Ovary (tissue), 9 donors: ENCODE measurements around the gene ERMAP. TPM values are rescaled to one million over a fixed set of nuclear protein-coding genes. Genes with fewer than 3 reads are reported as not detected.
"Not testable (repeated sequence)": the region's sequence is repeated elsewhere in the genome, so short reads cannot be mapped to it uniquely, and the experiment has no call there.

Experiments used
- DNase-seq, 5 donors: peaks; one replicate each; pipeline ENCODE4 v3.0.0-alpha.2; 2019 to 2020
- H3K27ac ChIP-seq, 2 donors: fragments of 200-600 bp; one replicate each; pipeline versions ENCODE4 v1.5.1 to v1.8.0; 2019 to 2022
- H3K27me3 ChIP-seq: fragments of 200-600 bp; one replicate; pipeline ENCODE4 v1.8.0; 2022
- H3K36me3 ChIP-seq: fragments of 200-600 bp; sonication (generic); one replicate; pipeline ENCODE4 v1.5.1; 2019
- H3K4me1 ChIP-seq: one replicate; pipeline ENCODE4 v1.8.1; 2013; ENCODE audit warnings: mild to moderate bottlenecking, moderate library complexity; ENCODE audit not compliant: insufficient read depth
- H3K4me3 ChIP-seq: fragments of 200-600 bp; sonication (generic); one replicate; pipeline ENCODE4 v1.5.1; 2017
- H3K9me3 ChIP-seq, 2 donors: fragments of 200-600 bp in 1 of 2; sonication (generic) in 1 of 2; one replicate each; pipeline versions ENCODE4 v1.5.1 to v1.8.1; 2013 to 2019; ENCODE audit warnings: mild to moderate bottlenecking in 1 of 2, moderate library complexity in 1 of 2
- CTCF ChIP-seq, 3 donors: fragments of 450-650 bp in 2 of 3; fragments of 200-600 bp in 1 of 3; IDR thresholded peaks; one replicate each; pipeline versions ENCODE4 v1.5.1 to v1.8.0; 2016 to 2022; ENCODE audit warnings: antibody characterized with exemption in 3 of 3, mild to moderate bottlenecking in 1 of 3
- EP300 ChIP-seq: sonication (generic); formaldehyde crosslinking; IDR thresholded peaks from one replicate; pipeline ENCODE4 v1.6.1; 2017; ENCODE audit warnings: antibody characterized with exemption
- POLR2A ChIP-seq: fragments of 450-650 bp; IDR thresholded peaks from one replicate; pipeline ENCODE4 v1.6.1; 2017; ENCODE audit warnings: antibody characterized with exemption, mild to moderate bottlenecking, moderate library complexity
- WGBS, 3 donors: extraction: QIAGEN DNeasy Blood & Tissue Kit in 1 of 3; methylation state at CpG; one replicate each; pipeline versions ENCODE4 v1.1.5 to v1.1.7; 2013 to 2017; 5-methylcytosine and 5-hydroxymethylcytosine counted together
- intact Hi-C, 4 donors: fragments of 100-400 bp; cut with DNase I; formaldehyde crosslinking; loops; one replicate each; pipeline versions ENCODE4 v1.11.0 to v1.15.1; 2022 to 2023
- polyA plus RNA-seq, 2 donors: library from polyadenylated mRNA; stranded (reverse); fragments of 200-250 nt in 1 of 2; fragments of 350-450 nt in 1 of 2; fragmentation: Illumina TruSeq in 1 of 2; extraction: RNeasy Lipid Tissue Mini Kit (QIAGEN cat#74804) in 1 of 2; gene quantifications; one replicate each; pipeline ENCODE4 v1.2.3, GENCODE V29; 2013 to 2014
- total RNA-seq, 7 donors: library from RNA; depleted of rRNA in 2 of 7; stranded (reverse); fragments of >200 nt in 2 of 7; fragmentation: NEBNext Ultra II Directional in 3 of 7; extraction: Animal tissue kit (Norgen Biotek cat#: 25700) in 3 of 7; gene quantifications; one replicate each; pipeline versions ENCODE4 v1.1.0 to v1.2.4, GENCODE V29; 2016 to 2023
- donor health status: DM: no; HTN: no; CAD: no; lungs with moderate emphysema.
- donor health status: DM: no; HTN: no; CAD: no.
- donor health status: Bipolar disorder and iron deficiency.
- donor health status: DM: yes; HTN: yes; CAD: no.
- donor health status: DM: no; HTN: no; CAD: no.
- donor health status: DM: yes; HTN: yes; CAD: no.

ERMAP gene
- total and polyA plus RNA-seq, 9 donors: 3.2 to 12.8 (median 7.7) TPM

- H3K4me3 ChIP-seq: no peak overlapping the region
- TF ChIP-seq CTCF (IDR thresholded peaks at IDR 0.05): no peak
- TF ChIP-seq EP300: no peak
- no peak for TF ChIP-seq POLR2A
- no peak overlapping the region for H3K27ac ChIP-seq
- DNase-seq: no peak
- no peaks in the 10 kb centered on the region for H3K9me3 ChIP-seq
- WGBS, 3 donors: 86 to 94% (median 88%) methylated on average over 5 of the region's 5 CpGs
- no peaks in the 10 kb centered on the region for H3K36me3 ChIP-seq
- H3K4me1 ChIP-seq: no peaks in the 10 kb centered on the region
- no peaks in the 10 kb centered on the region for H3K27me3 ChIP-seq
- intact Hi-C loops: no loop called here
These were observed 18.9 kb upstream of the ERMAP start for GRCh38 chr1:42797979-42798378.

- Histone ChIP-seq H3K4me1 (no peaks in the 10 kb centered on the region), H3K36me3 (no peaks in the 10 kb centered on the region), H3K27ac (no peak overlapping the region), H3K4me3 (no peak overlapping the region), H3K27me3 (no peaks in the 10 kb centered on the region), H3K9me3 (no peaks in the 10 kb centered on the region)
- no peak for DNase-seq
- WGBS, 3 donors: 89 to 90% (median 89%) methylated on average over 8 of the region's 8 CpGs
- TF ChIP-seq EP300: no peak
- no peak for TF ChIP-seq POLR2A
- intact Hi-C loops: no loop called here
These were observed 15.0 kb upstream of the ERMAP start for GRCh38 chr1:42801832-42802473.

GRCh38 chr1:42806171-42806570, 10.8 kb upstream of the ERMAP start:
- no peak for DNase-seq
- Histone ChIP-seq H3K27ac (no peak overlapping the region), H3K27me3 (no peaks in the 10 kb centered on the region), H3K4me3 (no peak overlapping the region), H3K36me3 (no peaks in the 10 kb centered on the region), H3K9me3 (no peaks in the 10 kb centered on the region), H3K4me1 (no peaks in the 10 kb centered on the region)
- intact Hi-C loops: no loop called here
- TF ChIP-seq EP300 (no peak), POLR2A (no peak), CTCF (IDR thresholded peaks at IDR 0.05) (no peak)

- intact Hi-C loops: no loop called here
- TF ChIP-seq EP300 (no peak), CTCF (IDR thresholded peaks at IDR 0.05) (no peak), POLR2A (no peak)
- no peaks in the 10 kb centered on the region for H3K36me3 ChIP-seq
- WGBS, 3 donors: 58 to 63% (median 60%) methylated on average over 5 of the region's 5 CpGs
- H3K9me3 ChIP-seq: no peaks in the 10 kb centered on the region
- DNase-seq: no peak
- H3K27ac ChIP-seq: no peak overlapping the region
- no peak overlapping the region for H3K4me3 ChIP-seq
- no peaks in the 10 kb centered on the region for H3K4me1 ChIP-seq
- no peaks in the 10 kb centered on the region for H3K27me3 ChIP-seq
These were observed 10.3 kb upstream of the ERMAP start for GRCh38 chr1:42806593-42806992.

GRCh38 chr1:42807056-42807668, 9.8 kb upstream of the ERMAP start:
- TF ChIP-seq CTCF (IDR thresholded peaks at IDR 0.05): no peak
- no peak for TF ChIP-seq EP300
- no peak for TF ChIP-seq POLR2A
- H3K27ac ChIP-seq: no peak overlapping the region
- DNase-seq: no peak
- H3K27me3 ChIP-seq: no peaks in the 10 kb centered on the region
- no peaks in the 10 kb centered on the region for H3K4me1 ChIP-seq
- intact Hi-C loops: no loop called here
- no peak overlapping the region for H3K4me3 ChIP-seq
- no peaks in the 10 kb centered on the region for H3K9me3 ChIP-seq
- no peaks in the 10 kb centered on the region for H3K36me3 ChIP-seq

- not testable (repeated sequence) for H3K27ac ChIP-seq, H3K9me3 ChIP-seq, H3K4me1 ChIP-seq, DNase-seq, H3K4me3 ChIP-seq, H3K36me3 ChIP-seq, H3K27me3 ChIP-seq
- intact Hi-C loops: loop anchor here in 1 of 4 donors (10.0 kb wide), 1 partner anchor 50 kb away; the partner anchor contains the start of genes C1orf50 and P3H1
- 92 to 98% (median 96%) methylated on average over 3 of the region's 3 CpGs for WGBS, 3 donors
These were observed 2.1 kb upstream of the ERMAP start for GRCh38 chr1:42814815-42815214.
